HG03457 (cell line): ENCODE data around the gene RAP1A.
"Not testable (repeated sequence)": the region's sequence is repeated elsewhere in the genome, so short reads cannot be mapped to it uniquely, and the experiment has no call there.

Experiments
- ATAC-seq: cut with Tn5 transposase; IDR thresholded peaks from one replicate; pipeline ENCODE4 v1.9.1; 2021; ENCODE audit warnings: moderate number of reproducible peaks; ENCODE audit not compliant: unreplicated experiment

The RAP1A gene

DNA sequence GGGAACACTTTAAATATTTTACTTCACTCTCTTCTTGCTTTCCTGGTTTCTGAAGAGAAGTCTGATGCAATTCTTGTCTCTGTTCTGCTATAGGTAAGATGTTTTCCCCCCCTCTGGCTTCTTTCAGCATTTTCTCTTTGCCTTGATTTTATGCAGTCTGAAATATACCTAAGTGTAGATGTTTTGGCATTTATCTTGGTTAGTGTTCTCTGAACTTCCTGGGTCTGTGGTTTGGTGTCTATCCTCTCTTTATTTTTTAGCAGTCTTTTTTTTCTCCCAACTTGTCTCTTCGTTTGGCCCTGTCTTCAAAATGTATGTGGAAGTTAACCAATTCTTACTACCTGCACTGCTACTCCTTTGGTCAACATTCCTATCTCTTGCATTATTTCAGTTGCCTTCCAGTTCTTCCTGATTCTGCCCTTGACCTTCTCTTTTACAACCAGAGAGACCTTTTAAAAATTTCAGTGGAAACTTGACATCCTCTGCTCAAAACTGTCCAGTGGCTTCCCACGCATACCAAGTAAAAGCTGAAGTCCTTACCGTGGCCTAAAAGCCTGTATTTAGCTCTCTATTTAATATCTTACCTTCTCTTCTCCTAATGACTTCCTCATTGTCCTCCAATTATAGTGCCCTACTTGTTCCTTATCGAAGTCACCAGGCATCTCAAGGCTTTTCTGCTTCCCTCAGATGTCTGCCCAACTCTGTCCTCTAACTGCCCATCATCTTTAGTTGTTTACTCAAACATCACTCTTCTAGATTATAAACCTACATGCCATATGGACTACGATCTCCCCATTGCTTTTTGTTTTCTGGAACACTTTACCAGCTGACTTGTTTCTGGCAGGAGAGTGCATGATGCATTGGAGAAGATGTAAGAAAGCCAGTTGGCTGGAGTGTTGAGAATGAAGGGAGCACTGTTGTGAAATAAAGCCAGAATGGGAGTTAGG is 40.9 kb downstream of the RAP1A start:
- no peak for ATAC-seq

DNA sequence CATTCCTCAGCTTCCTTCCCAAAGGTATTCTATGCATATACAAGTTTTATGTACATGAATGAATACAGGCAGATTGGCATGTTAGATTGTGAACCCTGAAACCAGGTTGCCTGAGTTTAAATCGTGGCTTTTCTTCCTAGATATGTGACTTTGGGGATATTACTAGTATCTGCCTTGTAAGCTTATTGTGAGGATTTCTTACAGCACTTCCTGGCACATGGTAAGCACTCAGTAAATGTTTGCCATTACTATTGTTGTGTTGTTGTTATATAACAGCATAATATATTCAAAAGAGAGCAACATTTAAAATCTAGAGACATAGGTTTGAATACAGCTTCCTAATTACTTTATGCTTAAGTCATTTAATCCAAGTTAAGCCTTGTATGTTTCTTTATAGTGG is 45.1 kb downstream of the RAP1A start:
- no peak for ATAC-seq

DNA sequence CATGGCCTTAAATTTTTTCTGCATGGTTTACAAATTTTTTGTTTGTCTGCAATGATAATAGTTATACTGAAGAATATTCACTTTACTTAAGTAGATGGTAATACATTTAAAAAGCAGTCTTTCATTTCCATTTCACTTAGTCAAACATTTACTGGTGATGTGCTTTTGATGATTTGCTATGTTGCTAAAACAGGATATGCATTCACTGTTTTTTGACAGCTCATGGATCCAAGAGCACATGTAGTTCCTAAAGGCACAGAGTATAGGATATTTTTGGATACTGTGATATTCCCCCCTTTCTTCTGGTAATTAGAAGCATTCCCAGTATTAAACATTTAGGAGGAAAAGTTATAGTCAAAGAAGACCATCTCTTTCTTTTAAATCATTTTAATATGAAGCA is 45.9 kb downstream of the RAP1A start:
- no peak for ATAC-seq

DNA sequence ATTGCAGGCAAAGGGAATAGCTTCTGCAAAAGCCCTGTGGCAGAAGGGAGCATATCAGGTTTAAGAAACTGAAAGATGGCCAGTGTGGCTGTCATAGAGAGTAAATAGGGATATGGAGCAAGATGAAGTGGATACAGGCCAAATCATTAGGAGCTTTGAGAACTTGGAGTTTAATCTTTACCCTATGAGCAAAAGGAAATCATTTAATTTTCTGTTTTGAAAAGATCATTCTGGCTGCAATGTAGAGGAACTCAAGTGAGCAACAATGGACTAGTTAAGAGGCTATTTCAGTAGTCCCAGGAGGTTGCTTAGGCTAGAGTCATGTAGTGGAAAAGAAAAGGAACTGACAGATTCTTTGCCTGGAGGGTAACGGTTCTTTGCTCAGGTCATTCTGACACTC is 47.2 kb downstream of the RAP1A start:
- ATAC-seq, result no peak

DNA sequence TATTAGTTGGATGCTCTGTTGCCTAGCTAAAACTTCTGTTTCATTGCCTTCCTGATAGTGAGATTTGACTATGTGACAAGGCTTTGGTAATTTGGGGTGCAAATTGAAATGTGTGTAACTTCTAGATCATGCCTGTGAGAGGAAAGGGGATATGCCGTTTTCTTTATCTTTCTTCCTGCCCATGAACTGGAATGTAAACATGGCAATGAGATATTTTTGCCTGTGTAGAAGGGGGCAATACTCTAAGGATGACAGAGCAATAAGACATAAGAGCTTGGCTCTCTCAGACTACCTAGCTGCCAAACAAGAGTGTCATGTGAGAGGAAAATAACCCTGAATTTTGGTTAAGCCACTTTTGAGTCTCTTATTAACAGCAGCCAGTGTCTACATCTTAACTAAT is 49.7 kb downstream of the RAP1A start:
- ATAC-seq, result no peak

DNA sequence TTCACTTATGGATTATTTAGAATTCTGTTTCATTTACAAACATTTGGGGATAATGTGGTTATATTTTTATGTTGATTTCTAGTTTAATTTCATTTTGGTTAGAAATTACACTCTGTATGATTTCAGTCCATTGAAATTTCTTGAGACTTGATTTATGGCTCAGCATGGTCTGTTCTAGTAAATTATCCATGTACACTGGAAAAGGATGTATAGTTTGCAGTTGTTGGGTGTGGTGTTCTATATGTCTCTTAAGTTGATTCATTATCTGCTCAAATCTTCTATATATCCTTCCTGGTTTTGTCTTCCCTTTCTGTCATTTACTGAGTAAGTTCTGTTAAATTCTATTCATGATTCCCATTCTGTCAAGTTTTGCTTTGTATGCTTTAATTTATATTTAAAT is 52.3 kb downstream of the RAP1A start:
- ATAC-seq, result no peak

DNA sequence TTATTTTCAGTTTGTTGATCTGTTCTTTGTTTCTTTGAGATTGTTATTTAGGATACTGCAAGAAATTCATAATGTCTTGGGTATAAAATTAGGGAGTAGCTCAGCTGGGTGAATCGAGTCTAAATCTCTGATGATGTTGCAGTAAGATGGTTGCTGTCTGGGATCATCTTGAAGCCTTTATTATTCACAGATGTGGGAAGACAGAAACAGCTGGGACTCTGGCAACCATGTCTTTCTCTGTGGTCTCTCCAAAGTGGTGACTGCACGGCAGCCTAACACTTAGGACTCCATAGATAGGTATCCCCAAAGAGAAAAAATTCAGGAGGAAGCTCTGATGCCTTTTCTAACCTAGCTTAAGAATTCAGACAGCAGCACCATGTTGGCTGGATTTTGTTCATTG is 52.7 kb downstream of the RAP1A start:
- no peak for ATAC-seq

DNA sequence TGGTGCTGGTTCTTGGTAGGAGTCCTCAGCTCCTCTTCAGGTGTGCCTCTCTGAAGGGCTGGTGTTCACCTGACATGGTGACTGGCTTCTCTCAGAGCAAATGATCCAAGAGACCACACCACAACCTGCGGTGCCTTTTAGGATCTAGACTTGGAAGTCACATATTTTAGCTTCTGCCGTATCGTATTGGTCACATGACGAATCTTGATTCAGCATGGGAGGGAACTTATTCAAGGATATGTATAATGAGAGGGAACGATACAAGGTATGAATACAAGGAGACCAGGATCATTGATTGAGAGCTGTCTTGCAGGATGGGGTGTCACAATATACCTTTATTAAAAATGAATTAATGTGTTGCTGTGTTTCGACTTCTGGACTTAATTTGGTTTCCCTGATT is 58.0 kb downstream of the RAP1A start:
- ATAC-seq, result no peak

DNA sequence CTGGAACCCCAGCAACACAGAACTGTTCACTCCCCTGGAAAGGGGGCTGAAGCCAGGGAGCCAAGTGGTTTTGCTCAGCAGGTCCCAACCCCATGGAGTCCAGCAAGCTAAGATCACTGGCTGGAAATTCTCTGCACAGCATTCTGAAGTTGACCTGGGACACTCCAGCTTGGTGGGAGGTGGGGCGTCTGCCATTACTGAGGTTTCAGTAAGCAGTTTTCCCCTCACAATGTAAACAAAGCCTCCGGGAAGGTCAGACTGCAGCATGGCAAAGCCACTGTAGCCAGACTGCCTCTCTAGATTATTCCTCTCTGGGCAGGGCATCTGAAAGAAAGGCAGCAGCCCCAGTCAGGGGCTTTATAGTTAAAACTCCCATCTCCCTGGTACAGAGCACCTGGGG is 60.0 kb downstream of the RAP1A start:
- no peak for ATAC-seq

DNA sequence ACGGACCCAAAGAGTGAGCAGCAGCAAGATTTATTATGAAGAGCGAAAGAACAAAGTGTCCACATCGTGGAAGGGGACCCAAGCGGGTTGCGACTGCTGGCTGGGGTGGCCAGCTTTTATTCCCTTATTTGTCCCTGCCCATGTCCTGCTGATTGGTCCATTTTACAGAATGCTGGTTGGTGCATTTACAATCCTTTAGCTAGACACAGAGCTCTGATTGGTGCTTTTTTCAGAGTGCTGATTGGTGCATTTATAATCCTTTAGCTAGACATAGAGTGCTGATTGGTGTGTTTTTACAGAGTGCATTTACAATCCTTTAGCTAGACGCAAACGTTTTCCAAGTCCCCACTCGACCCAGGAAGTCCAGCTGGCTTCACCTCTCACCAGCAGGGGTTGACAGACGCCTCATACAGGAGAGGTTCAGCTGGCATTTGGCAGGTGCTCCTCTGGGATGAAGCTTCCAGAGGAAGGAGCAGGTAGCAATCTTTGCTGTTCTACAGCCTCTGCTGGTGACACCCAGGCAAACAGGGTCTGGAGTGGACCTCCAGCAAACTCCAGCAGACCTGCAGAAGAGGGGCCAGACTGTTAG is 60.7 kb downstream of the RAP1A start:
- ATAC-seq, result not testable (repeated sequence)

DNA sequence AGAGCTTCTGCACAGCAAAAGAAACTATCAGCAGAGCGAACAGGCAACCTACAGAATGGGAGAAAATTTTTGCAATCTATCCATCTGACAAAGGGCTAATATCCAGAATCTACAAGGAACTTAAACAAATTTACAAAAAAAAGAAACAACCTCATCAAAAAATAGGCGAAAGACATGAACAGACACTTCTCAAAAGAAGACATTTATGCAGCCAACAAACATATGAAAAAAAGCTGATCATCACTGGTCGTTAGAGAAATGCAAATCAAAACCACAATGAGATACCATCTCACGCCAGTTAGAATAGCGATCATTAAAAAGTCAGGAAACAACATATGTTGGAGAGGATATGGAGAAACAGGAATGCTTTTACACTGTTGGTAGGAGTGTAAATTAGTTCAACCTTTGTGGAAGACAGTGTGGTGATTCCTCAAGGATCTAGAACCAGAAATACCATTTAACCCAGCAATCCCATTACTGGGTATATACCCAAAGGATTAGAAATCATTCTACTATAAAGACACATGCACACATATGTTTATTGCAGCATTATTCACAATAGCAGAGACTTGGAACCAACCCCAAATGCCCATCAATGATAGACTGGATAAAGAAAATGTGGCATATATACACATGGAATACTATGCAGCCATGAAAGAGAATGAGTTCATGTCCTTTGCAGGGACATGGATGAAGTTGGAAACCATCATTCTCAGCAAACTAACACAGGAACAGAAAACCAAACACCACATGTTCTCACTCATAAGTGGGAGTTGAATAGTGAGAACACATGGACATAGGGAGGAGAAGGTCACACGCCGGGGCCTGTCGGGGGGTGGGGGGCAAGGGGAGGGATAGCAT is 65.9 kb downstream of the RAP1A start:
- ATAC-seq, result not testable (repeated sequence)

DNA sequence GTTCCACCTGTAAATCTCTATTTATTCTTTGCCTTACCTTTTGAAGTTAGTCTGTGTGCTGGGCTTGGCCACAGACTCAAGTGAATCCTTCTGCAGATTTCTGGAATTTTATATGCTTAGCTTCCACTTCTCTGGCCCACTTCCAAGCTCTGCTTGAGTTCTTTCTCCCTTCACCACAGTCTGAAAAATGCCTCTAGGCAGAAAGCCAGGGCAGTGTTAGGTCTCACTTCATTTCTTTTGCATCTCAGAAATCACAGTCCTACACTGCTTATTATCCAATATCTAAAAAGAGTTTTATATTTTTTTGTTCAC is 70.7 kb downstream of the RAP1A start:
- no peak for ATAC-seq

DNA sequence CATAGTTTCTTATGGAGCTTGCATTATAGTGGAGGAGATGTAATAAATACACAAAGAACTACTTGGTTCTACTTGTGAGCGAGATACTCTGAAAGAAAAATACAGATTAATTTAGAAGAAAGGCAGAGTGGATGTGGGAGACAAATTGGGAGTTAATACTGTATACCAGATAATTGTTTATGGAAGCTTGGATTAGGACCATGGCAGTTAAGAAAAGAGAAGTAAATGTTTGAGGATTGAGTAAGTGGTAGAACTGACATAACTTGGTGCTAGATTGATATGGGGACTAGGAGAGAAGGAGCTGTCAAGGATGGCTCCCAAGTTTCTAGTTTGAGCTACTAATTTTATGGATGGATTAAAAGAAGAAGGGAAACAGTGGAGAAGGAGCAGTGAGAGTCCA is 72.3 kb downstream of the RAP1A start:
- ATAC-seq, result no peak

DNA sequence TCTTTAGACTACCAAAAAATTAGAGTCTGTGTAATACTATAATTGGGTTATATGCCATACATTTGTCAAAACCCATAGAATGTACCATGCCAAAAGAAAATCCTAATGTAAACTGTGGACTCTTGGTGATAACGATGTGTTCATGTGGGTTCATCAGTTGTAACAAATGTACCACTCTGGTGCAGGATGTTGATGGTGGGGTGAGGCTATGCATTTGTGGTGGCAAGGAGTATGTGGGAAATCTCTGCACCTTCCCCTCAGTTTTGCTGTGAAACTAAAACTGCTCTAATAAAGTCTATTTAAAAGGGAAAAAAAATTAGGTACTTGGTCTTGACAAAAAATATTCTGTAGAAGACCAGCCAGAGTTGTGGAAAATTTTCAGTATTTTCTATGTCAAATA is 76.2 kb downstream of the RAP1A start:
- ATAC-seq, result no peak

DNA sequence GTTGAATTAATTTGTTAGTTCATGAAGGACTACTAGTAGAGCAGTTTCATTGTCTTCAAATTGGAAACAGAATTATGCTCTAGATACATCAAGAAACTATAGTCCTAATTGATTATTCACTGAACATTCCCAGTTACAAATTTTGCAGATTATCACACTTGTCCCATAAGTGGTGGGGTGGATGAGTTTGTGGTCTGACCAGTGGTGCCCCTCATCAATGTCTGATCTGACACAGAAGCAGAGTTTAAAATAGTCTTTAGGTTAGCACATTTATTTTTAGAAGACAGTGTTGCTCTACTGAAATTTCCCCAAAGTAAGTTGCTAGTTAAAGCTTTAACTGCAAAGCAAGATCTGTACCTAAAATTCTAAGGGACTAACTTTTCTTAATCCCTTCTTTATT is 76.7 kb downstream of the RAP1A start:
- no peak for ATAC-seq

DNA sequence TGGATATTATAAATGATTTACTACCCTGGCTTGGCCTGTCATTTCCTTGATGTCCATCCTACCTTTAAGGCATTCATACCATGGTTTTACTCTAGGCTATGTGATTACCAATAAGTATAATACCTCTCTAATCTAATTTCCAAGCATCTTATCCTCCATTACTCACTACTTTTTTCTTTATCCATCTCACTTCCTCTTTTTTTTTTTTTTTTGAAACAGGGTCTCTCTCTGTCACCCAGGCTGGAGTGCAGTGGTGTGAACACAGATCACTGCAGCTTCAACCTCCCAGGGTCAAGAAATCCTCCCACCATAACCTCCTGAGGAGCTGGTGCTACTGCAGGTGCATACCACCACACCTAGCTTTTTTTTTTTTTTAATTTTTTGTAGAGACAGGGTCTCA is 79.7 kb downstream of the RAP1A start:
- ATAC-seq, result no peak

DNA sequence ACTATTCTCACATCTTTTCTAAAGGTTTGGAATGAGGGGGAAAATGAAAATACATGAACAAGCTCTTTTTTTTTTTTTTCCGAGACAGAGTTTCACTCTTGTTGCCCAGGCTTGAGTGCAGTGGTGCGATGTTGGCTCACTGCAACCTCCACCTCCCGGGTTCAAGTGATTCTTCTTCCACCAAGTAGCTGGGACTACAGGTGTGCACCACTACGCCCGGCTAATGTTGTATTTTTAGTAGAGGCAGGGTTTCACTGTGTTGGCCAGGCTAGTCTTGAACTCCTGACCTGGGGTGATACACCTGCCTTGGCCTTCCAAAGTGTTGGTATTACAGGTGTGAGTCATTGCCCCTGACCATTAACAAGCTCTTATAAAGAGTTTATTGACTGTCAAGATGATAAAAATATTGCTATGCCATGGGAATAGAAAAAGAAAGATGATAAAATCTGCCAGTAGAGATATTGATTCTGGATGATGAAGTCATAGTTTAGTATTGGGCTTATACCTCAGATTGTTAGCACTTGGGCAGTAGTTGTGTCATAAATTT is 83.0 kb downstream of the RAP1A start:
- ATAC-seq, result no peak

DNA sequence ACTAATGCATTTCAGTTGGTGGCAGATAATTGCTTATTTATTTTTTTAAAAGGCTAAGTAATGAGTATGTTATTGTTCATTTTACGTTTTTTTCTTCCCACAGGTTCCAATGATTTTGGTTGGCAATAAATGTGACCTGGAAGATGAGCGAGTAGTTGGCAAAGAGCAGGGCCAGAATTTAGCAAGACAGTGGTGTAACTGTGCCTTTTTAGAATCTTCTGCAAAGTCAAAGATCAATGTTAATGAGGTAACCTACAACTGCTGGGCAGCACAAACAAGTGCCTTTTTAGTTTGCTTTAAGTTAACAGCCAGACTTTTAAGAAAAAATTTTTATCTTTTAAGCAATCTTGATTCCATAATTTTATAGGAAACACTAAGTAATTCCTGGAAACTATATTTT is 84.7 kb downstream of the RAP1A start:
- ATAC-seq, result no peak

DNA sequence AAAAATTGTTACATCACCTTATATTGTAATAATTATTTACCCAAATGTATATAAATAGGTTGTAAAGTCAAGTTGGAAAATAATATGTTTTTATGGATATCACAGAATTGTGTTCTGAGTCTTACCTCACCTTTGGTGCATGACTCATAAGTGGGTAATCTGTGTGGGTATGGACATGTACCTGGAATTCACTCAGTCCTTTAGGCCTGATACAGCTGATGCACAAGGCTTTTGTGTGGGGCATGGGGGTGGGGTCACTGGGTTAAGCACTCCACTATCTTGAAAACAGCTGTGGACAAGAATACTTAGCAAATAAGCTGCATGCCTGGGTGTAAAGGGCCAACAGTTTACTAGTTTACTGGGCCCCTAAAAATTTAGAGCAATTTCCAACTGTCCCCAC is 85.2 kb downstream of the RAP1A start:
- no peak for ATAC-seq

DNA sequence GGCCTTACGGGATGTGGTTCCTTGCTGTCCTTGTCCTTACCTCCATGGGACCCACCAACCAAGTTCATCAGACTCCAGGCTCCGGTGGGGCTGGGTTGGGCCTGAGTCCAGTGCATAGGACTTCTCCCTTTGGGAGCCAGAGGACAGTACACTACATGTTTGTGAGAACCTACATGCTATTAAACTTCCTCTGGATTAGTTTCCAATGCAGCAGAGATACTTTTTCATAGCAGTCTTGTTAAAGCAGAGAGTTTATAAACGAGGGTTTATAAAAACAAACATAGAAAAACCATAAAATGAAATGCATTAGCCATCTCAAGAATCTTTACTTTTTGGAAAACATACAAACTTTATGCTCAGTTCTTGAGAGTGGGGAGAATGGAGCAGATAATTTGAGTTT is 86.3 kb downstream of the RAP1A start:
- no peak for ATAC-seq

DNA sequence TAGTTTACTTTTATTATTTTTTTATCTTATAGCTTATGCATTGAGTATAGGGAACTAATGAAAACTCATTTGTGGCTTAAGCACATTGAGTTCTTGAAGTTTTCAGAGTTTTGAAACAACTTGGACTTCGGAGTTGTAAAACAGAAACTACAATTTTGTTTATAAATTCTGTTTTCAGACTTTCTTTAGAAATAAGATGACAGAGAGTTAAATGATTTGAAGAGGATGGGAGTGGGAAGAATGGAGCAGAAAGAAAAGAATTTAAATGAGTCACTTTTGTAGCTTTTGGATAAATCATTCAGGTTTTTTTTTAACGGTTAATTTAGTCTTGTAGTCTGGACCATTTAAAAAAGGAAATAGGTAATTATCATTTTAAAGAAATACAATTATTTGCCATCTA is 87.3 kb downstream of the RAP1A start:
- ATAC-seq, result no peak

DNA sequence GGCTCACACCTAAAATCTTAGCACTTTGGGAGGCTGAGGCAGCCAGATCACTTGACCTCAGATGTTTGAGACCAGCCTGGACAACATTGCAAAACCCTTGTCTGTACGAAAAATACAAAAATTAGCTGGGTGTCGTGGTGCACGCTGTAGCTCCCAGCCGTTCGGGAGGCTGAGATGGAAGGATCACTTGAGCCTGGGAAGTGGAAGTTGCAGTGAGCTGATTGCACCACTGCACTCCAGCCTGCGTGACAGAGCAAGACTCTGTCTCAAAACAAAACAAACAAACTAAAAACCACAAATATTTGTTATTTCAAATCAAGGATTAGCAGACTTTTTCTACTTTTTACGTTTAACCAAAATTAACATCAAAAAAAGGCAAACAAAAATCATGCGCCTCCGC is 88.3 kb downstream of the RAP1A start:
- ATAC-seq, result no peak
